ENCODE measurements around the gene NAA16.
"Not testable (repeated sequence)": the region's sequence is repeated elsewhere in the genome, so short reads cannot be mapped to it uniquely, and the experiment has no call there.

The NAA16 gene

DNA sequence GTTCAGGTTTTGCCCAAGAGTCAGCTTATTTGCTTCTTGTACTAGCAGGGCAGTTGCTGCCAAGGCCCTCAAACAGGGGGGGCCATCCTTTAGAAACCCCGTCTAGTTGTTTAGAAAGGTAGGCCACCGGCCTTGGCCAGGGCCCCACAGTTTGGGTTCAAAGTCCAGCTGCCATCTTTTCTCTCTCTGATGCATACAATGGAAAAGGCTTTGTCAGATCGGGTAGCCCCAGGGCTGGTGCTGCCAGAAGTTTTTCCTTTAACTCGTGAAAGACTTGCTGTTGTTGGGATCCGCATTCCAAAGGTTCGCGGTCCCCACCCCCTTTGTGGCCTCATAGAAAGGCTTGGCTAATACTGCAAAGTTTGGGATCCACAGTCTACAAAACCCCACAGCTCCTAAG lies 110.9 kb downstream of the NAA16 start:
- not testable (repeated sequence) for H3K27me3 Mint-ChIP-seq; H3K27ac Mint-ChIP-seq; H3K36me3 Mint-ChIP-seq; H3K4me1 Mint-ChIP-seq (ENCODE audit: low read depth); H3K4me3 Mint-ChIP-seq; H3K9me3 Mint-ChIP-seq (ENCODE audit: low read depth)

DNA sequence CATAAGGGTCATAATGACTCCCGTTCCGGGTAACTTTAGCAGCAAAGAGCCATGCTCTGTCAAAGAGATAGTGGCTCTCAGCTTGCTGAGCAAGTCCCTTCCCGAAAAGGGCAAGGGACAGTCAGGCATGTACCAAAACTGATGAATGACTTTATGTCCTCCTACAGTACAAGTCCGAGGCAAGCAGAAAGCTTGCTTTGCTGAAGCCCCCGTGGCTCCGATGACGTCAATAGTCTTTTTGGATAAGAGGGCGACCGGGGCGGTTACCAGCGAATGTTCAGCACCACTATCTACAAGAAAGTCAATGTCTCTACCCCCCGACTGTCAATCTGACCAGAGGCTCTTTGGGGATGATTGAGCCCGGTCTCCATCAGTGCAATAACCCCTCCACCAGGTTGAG lies 112.2 kb downstream of the NAA16 start:
- H3K9me3 Mint-ChIP-seq (ENCODE audit: low read depth); H3K36me3 Mint-ChIP-seq; H3K4me1 Mint-ChIP-seq (ENCODE audit: low read depth); H3K4me3 Mint-ChIP-seq; H3K27me3 Mint-ChIP-seq; H3K27ac Mint-ChIP-seq: not testable (repeated sequence)

DNA sequence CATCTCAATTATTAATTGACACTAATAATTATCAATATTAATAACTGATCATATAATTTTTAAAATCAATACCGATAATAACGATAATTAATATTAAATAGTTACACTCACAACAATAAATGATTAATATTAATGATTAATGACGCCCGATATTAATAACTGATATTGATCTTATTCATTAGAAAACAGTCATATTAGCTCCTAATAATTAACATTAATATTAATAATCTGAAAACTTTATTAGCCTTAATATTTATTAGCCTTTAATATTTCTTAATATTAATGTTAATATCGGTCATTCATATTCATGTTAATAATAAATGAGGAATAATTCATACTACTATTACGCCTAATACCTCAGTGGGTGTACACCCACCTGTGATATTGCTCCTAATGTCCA lies 113.6 kb downstream of the NAA16 start:
- H3K27me3 Mint-ChIP-seq; H3K27ac Mint-ChIP-seq; H3K4me3 Mint-ChIP-seq; H3K36me3 Mint-ChIP-seq; H3K4me1 Mint-ChIP-seq (ENCODE audit: low read depth); H3K9me3 Mint-ChIP-seq (ENCODE audit: low read depth): not testable (repeated sequence)

DNA sequence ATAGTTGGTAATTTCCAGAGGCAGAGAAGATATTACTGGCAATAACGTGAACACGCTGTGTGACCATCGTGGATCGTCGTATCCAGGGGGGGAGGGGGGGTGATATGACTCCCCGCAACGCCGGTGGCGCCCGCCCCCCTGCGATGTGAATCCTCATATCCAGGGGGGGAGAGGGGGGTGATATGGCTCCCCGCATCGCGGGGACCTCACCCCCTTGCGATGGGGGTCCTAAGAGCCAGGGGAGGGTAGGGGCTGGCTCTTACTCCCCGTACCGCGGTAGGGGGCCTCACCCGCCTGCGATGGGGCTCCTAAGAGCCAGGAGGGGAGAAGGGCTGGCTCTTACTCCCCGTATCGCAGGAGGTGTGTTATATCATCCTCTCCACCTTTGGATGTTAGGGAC lies 115.0 kb downstream of the NAA16 start:
- no peaks in the 10 kb centered on the region for H3K36me3 Mint-ChIP-seq

More for the DNA sequence above, 115.0 kb downstream of the NAA16 start:
- no peak overlapping the region for H3K4me3 Mint-ChIP-seq
- no peak overlapping the region for H3K27ac Mint-ChIP-seq
- H3K9me3 Mint-ChIP-seq (ENCODE audit: low read depth): no peaks in the 10 kb centered on the region
- H3K27me3 Mint-ChIP-seq: no peaks in the 10 kb centered on the region
- H3K4me1 Mint-ChIP-seq (ENCODE audit: low read depth): peaks cover 5% of the 10 kb centered on the region

All from activated naive CD8-positive, alpha-beta T cell (primary cell).